Liver (tissue), 9 donors: ENCODE results near the gene ZNF593. TPM values are rescaled to one million over a fixed set of nuclear protein-coding genes. Genes with fewer than 3 reads are reported as not detected.

ENCODE experiments used
- DNase-seq: peaks from one replicate; pipeline ENCODE4 v3.0.0-alpha.2; 2017; ENCODE audit warnings: low spot score
- H3K27ac ChIP-seq, 2 donors: one replicate each; pipeline ENCODE4 v1.7.0; 2013; ENCODE audit warnings: inconsistent platforms in 2 of 2, low read length in 2 of 2, control low read depth in 1 of 2, low read depth in 1 of 2, mild to moderate bottlenecking in 1 of 2
- H3K27me3 ChIP-seq, 4 donors: one replicate each; pipeline versions ENCODE4 v1.6.1 to v1.7.0; 2013; ENCODE audit warnings: low read length in 3 of 4, inconsistent platforms in 1 of 4, mild to moderate bottlenecking in 1 of 4, moderate library complexity in 1 of 4; ENCODE audit not compliant: control insufficient read depth in 4 of 4, insufficient read depth in 4 of 4
- H3K36me3 ChIP-seq, 4 donors: one replicate each; pipeline versions ENCODE4 v1.6.1 to v1.7.0; 2013; ENCODE audit warnings: low read length in 3 of 4, mild to moderate bottlenecking in 3 of 4, low read depth in 1 of 4, moderate library complexity in 1 of 4; ENCODE audit not compliant: control insufficient read depth in 4 of 4, insufficient read depth in 3 of 4
- H3K4me1 ChIP-seq, 4 donors: one replicate each; pipeline versions ENCODE4 v1.6.1 to v1.7.0; 2013; ENCODE audit warnings: low read length in 3 of 4, mild to moderate bottlenecking in 3 of 4, moderate library complexity in 1 of 4; ENCODE audit not compliant: control insufficient read depth in 4 of 4, insufficient read depth in 4 of 4
- H3K4me3 ChIP-seq, 3 donors: one replicate each; pipeline versions ENCODE4 v1.6.1 to v1.7.0; 2013; ENCODE audit warnings: low read length in 3 of 3, control low read depth in 1 of 3, low read depth in 1 of 3, mild to moderate bottlenecking in 1 of 3
- H3K9ac ChIP-seq, 2 donors: one replicate each; pipeline ENCODE4 v1.7.0; 2013; ENCODE audit warnings: low read length in 2 of 2, mild to moderate bottlenecking in 2 of 2, moderate library complexity in 2 of 2, control low read depth in 1 of 2, low read depth in 1 of 2
- H3K9me3 ChIP-seq, 4 donors: one replicate each; pipeline versions ENCODE4 v1.6.1 to v1.7.0; 2013; ENCODE audit warnings: low read length in 3 of 4; ENCODE audit not compliant: control insufficient read depth in 4 of 4
- EGR1 ChIP-seq, 2 donors: IDR thresholded peaks; 2 replicates each; pipeline ENCODE4 v1.6.1; 2016 to 2018; ENCODE audit warnings: antibody characterized with exemption in 2 of 2, low read depth in 2 of 2
- FOXA2 ChIP-seq: IDR thresholded peaks from 2 replicates; pipeline ENCODE4 v1.6.1; 2016; ENCODE audit warnings: antibody characterized with exemption
- GABPA ChIP-seq, 2 donors: IDR thresholded peaks in 1 of 2; conservative IDR thresholded peaks in 1 of 2; 2 replicates each; pipeline ENCODE4 v1.6.1; 2016; ENCODE audit warnings: antibody characterized with exemption in 2 of 2, mild to moderate bottlenecking in 1 of 2, moderate library complexity in 1 of 2
- HNF4G ChIP-seq: IDR thresholded peaks from 2 replicates; pipeline ENCODE4 v1.6.1; 2016; ENCODE audit warnings: antibody characterized with exemption
- JUND ChIP-seq, 2 donors: IDR thresholded peaks; 2 replicates each; pipeline ENCODE4 v1.6.1; 2016; ENCODE audit warnings: antibody characterized with exemption in 2 of 2
- NR2F2 ChIP-seq: IDR thresholded peaks from 2 replicates; pipeline ENCODE4 v1.6.1; 2016; ENCODE audit warnings: antibody characterized with exemption
- RAD21 ChIP-seq, 2 donors: IDR thresholded peaks; 2 replicates each; pipeline ENCODE4 v1.6.1; 2016; ENCODE audit warnings: antibody characterized with exemption in 2 of 2, mild to moderate bottlenecking in 2 of 2
- TAF1 ChIP-seq: conservative IDR thresholded peaks from 2 replicates; pipeline ENCODE4 v1.6.1; 2016; ENCODE audit warnings: antibody characterized with exemption, mild to moderate bottlenecking
- YY1 ChIP-seq: IDR thresholded peaks from 2 replicates; pipeline ENCODE4 v1.6.1; 2016; ENCODE audit warnings: antibody characterized with exemption, mild to moderate bottlenecking
- WGBS: extraction: QIAGEN DNeasy Blood & Tissue Kit; methylation state at CpG from one replicate; pipeline ENCODE4 v1.1.7; 2013; 5-methylcytosine and 5-hydroxymethylcytosine counted together
- polyA plus RNA-seq, 2 donors: library from polyadenylated mRNA; stranded (reverse) in 1 of 2; unstranded in 1 of 2; fragments of 200-250 nt in 1 of 2; fragments of >200 nt in 1 of 2; fragmentation: Nextera tagmentation in 1 of 2; extraction: Ambion mirVana in 1 of 2; gene quantifications; one replicate each; pipeline versions ENCODE4 v1.2.1 to v1.2.3, GENCODE V29; 2013 to 2015
- total RNA-seq, 2 donors: library from RNA; depleted of rRNA; stranded (reverse); fragments of >200 nt; gene quantifications; one replicate each; pipeline ENCODE4 v1.2.3, GENCODE V29; 2014
- TF ChIP-seq, protein P1 (sequence below): IDR thresholded peaks from 2 replicates; pipeline ENCODE4 v1.6.1; 2016; ENCODE audit warnings: antibody characterized with exemption
- TF ChIP-seq, protein P2 (sequence below): IDR thresholded peaks from 2 replicates; pipeline ENCODE4 v1.6.1; 2016; ENCODE audit warnings: antibody characterized with exemption
- TF ChIP-seq, protein P3 (sequence below): fragments of 150-350 bp; IDR thresholded peaks from 2 replicates; pipeline ENCODE4 v1.5.1; 2017; ENCODE audit warnings: improper control_type of control experiment, low read depth, low read length; ENCODE audit not compliant: missing input control
- TF ChIP-seq, protein P4 (sequence below): IDR thresholded peaks from 2 replicates; pipeline ENCODE4 v1.6.1; 2016; ENCODE audit warnings: antibody characterized with exemption, mild to moderate bottlenecking
- donor health status: healthy.
- donor health status: healthy.
- donor health status: healthy.
- donor health status: healthy.
- donor health status: healthy.

Gene ZNF593
- total and polyA plus RNA-seq, 4 donors: 5.7 to 81.4 (median 30.2) TPM

DNA sequence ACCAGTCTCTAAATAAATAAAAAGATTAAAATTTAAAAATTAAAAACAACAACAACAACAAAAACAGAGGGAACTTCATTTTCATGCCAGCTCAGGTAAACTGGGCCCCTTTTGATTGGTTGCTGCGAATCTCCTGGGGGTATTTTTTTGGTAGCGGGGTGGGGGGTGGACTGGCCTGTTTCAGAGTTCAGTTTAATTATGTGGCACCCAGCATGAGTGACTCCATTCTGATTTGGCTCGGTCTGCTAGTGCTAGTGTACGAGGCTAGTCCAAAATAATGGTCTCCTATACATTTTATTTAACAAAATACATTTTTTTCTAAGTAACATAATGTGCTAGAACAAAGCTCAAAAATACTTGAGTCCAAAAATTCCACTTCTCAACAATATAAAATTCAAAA is 39.9 kb upstream of the ZNF593 start:
- 92% methylated on average over 4 of the region's 4 CpGs for WGBS
- TF ChIP-seq GABPA (IDR thresholded peaks at IDR 0.05 in 1 of 2, conservative IDR thresholded peaks at IDR 0.05 in 1 of 2): no peak
- TF ChIP-seq, protein P1, sequence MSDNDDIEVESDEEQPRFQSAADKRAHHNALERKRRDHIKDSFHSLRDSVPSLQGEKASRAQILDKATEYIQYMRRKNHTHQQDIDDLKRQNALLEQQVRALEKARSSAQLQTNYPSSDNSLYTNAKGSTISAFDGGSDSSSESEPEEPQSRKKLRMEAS: no peak
- no peak for TF ChIP-seq FOXA2
- TF ChIP-seq YY1: no peak
- no peak for TF ChIP-seq NR2F2
- Histone ChIP-seq H3K27me3 (no peaks in the 10 kb centered on the region), H3K9ac (no peak overlapping the region), H3K9me3 (no peaks in the 10 kb centered on the region), H3K4me1 (peaks cover 2 to 19% (median 11%) of the 10 kb centered on the region in 4 donors), H3K27ac (no peak overlapping the region), H3K36me3 (no peaks in the 10 kb centered on the region), H3K4me3 (no peak overlapping the region)
- DNase-seq: no peak

DNA sequence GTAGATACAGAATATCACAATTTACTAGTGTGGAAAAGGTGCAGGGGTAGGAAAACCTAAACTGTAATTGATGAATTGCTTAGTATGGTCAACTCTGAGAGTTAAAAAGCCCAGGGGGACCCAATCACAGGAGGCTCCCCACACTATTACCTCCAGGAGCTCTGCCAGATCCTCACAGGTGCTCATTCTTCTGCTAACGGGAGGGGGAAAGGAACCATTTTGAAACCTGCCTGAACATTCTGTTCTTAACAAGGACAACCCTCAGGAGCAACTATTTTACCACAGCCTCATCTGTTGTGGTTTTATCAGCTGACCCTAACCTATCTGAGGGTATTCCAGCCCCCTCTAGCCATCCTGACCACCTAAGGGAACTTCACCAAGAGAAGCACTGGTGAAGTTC is 39.0 kb upstream of the ZNF593 start:
- 83% methylated on average over 1 of the region's 1 CpG for WGBS
- no peaks in the 10 kb centered on the region for H3K27me3 ChIP-seq
- H3K27ac ChIP-seq: no peak overlapping the region
- no peaks in the 10 kb centered on the region for H3K9me3 ChIP-seq
- no peak overlapping the region for H3K9ac ChIP-seq
- H3K4me3 ChIP-seq: no peak overlapping the region
- no peak for DNase-seq
- peaks cover 2 to 11% (median 6%) of the 10 kb centered on the region in 4 donors for H3K4me1 ChIP-seq
- TF ChIP-seq RAD21 (IDR thresholded peaks at IDR 0.05) (no peak), FOXA2 (no peak), EGR1 (IDR thresholded peaks at IDR 0.05; ENCODE audit: low read depth in 2 of 2) (no peak), HNF4G (no peak), NR2F2 (no peak), YY1 (no peak), GABPA (IDR thresholded peaks at IDR 0.05 in 1 of 2, conservative IDR thresholded peaks at IDR 0.05 in 1 of 2) (no peak), JUND (IDR thresholded peaks at IDR 0.05) (no peak), TAF1 (no peak)
- TF ChIP-seq, protein P2, sequence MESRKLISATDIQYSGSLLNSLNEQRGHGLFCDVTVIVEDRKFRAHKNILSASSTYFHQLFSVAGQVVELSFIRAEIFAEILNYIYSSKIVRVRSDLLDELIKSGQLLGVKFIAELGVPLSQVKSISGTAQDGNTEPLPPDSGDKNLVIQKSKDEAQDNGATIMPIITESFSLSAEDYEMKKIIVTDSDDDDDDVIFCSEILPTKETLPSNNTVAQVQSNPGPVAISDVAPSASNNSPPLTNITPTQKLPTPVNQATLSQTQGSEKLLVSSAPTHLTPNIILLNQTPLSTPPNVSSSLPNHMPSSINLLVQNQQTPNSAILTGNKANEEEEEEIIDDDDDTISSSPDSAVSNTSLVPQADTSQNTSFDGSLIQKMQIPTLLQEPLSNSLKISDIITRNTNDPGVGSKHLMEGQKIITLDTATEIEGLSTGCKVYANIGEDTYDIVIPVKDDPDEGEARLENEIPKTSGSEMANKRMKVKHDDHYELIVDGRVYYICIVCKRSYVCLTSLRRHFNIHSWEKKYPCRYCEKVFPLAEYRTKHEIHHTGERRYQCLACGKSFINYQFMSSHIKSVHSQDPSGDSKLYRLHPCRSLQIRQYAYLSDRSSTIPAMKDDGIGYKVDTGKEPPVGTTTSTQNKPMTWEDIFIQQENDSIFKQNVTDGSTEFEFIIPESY: no peak
- TF ChIP-seq, protein P3, sequence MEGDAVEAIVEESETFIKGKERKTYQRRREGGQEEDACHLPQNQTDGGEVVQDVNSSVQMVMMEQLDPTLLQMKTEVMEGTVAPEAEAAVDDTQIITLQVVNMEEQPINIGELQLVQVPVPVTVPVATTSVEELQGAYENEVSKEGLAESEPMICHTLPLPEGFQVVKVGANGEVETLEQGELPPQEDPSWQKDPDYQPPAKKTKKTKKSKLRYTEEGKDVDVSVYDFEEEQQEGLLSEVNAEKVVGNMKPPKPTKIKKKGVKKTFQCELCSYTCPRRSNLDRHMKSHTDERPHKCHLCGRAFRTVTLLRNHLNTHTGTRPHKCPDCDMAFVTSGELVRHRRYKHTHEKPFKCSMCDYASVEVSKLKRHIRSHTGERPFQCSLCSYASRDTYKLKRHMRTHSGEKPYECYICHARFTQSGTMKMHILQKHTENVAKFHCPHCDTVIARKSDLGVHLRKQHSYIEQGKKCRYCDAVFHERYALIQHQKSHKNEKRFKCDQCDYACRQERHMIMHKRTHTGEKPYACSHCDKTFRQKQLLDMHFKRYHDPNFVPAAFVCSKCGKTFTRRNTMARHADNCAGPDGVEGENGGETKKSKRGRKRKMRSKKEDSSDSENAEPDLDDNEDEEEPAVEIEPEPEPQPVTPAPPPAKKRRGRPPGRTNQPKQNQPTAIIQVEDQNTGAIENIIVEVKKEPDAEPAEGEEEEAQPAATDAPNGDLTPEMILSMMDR: no peak
- TF ChIP-seq, protein P4, sequence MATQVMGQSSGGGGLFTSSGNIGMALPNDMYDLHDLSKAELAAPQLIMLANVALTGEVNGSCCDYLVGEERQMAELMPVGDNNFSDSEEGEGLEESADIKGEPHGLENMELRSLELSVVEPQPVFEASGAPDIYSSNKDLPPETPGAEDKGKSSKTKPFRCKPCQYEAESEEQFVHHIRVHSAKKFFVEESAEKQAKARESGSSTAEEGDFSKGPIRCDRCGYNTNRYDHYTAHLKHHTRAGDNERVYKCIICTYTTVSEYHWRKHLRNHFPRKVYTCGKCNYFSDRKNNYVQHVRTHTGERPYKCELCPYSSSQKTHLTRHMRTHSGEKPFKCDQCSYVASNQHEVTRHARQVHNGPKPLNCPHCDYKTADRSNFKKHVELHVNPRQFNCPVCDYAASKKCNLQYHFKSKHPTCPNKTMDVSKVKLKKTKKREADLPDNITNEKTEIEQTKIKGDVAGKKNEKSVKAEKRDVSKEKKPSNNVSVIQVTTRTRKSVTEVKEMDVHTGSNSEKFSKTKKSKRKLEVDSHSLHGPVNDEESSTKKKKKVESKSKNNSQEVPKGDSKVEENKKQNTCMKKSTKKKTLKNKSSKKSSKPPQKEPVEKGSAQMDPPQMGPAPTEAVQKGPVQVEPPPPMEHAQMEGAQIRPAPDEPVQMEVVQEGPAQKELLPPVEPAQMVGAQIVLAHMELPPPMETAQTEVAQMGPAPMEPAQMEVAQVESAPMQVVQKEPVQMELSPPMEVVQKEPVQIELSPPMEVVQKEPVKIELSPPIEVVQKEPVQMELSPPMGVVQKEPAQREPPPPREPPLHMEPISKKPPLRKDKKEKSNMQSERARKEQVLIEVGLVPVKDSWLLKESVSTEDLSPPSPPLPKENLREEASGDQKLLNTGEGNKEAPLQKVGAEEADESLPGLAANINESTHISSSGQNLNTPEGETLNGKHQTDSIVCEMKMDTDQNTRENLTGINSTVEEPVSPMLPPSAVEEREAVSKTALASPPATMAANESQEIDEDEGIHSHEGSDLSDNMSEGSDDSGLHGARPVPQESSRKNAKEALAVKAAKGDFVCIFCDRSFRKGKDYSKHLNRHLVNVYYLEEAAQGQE: no peak
- no peaks in the 10 kb centered on the region for H3K36me3 ChIP-seq
